T follicular helper cell (primary cell): ENCODE data around the gene ABCA3.

Experiments used
- DNase-seq: peaks from one replicate; pipeline ENCODE4 v3.0.0-alpha.2; 2020; ENCODE audit warnings: low read depth

Gene ABCA3

GRCh38 chr16:2357331-2357730 is 16.8 kb upstream of the ABCA3 start:
- DNase-seq: no peak

- DNase-seq: no peak
Measured at GRCh38 chr16:2350500-2350899, 10.0 kb upstream of the ABCA3 start.

- DNase-seq: no peak
Measured at GRCh38 chr16:2343211-2343610, 2.7 kb upstream of the ABCA3 start.

- DNase-seq: no peak
Measured at GRCh38 chr16:2341456-2342447, 1.2 kb upstream of the ABCA3 start.

GRCh38 chr16:2339521-2340484 is 725 bp downstream of the ABCA3 start:
- peak; percentile 15 for DNase-seq

- DNase-seq: no peak
Measured at GRCh38 chr16:2337431-2338296, 2.9 kb downstream of the ABCA3 start.

- no peak for DNase-seq
Measured at GRCh38 chr16:2335286-2335895, 5.1 kb downstream of the ABCA3 start.

- no peak for DNase-seq
Measured at GRCh38 chr16:2333772-2334379, 6.7 kb downstream of the ABCA3 start.

- DNase-seq: no peak
Measured at GRCh38 chr16:2333231-2333630, 7.3 kb downstream of the ABCA3 start.

- DNase-seq: no peak
Measured at GRCh38 chr16:2331931-2332267, 8.6 kb downstream of the ABCA3 start.

- no peak for DNase-seq
Measured at GRCh38 chr16:2331199-2331930, 9.2 kb downstream of the ABCA3 start.

GRCh38 chr16:2329532-2329931 is 11.0 kb downstream of the ABCA3 start:
- DNase-seq: no peak

GRCh38 chr16:2328428-2328827 is 12.1 kb downstream of the ABCA3 start:
- no peak for DNase-seq

GRCh38 chr16:2326191-2326590 is 14.3 kb downstream of the ABCA3 start:
- DNase-seq: no peak

- no peak for DNase-seq
Measured at GRCh38 chr16:2325791-2326190, 14.7 kb downstream of the ABCA3 start.

- DNase-seq: no peak
Measured at GRCh38 chr16:2325181-2325580, 15.3 kb downstream of the ABCA3 start.

GRCh38 chr16:2324296-2324859 is 16.1 kb downstream of the ABCA3 start:
- no peak for DNase-seq

- DNase-seq: no peak
Measured at GRCh38 chr16:2323701-2324100, 16.8 kb downstream of the ABCA3 start.

- DNase-seq: no peak
Measured at GRCh38 chr16:2319606-2320005, 20.9 kb downstream of the ABCA3 start.
